ENCODE data around the gene TFDP2. TPM values are rescaled to one million over a fixed set of nuclear protein-coding genes. Genes with fewer than 3 reads are reported as not detected.

Gene TFDP2
- total RNA-seq, 4 donors from 2014 or later, result 38.0 to 95.4 (median 65.4) TPM

GRCh38 chr3:142000325-142000870, 148.9 kb downstream of the TFDP2 start:
- no peak overlapping the region for H3K27ac ChIP-seq
- no peak for TF ChIP-seq POLR2A (IDR thresholded peaks at IDR 0.05)
- no peak for TF ChIP-seq CTCF (IDR thresholded peaks at IDR 0.05)
- no peaks in the 10 kb centered on the region for H3K4me1 ChIP-seq
- no peak for DNase-seq
- no peaks in the 10 kb centered on the region for H3K9me3 ChIP-seq
- H3K4me3 ChIP-seq, result no peak overlapping the region
- no peaks in the 10 kb centered on the region for H3K27me3 ChIP-seq
- H3K36me3 ChIP-seq, result no peaks in the 10 kb centered on the region

- Histone ChIP-seq H3K27ac (no peak overlapping the region), H3K9me3 (no peaks in the 10 kb centered on the region), H3K4me1 (no peaks in the 10 kb centered on the region), H3K27me3 (no peaks in the 10 kb centered on the region), H3K36me3 (no peaks in the 10 kb centered on the region), H3K4me3 (no peak overlapping the region)
- DNase-seq, result no peak
- peak in 4 of 6 experiments; percentile 12 to 50 (median 38) for TF ChIP-seq CTCF (IDR thresholded peaks at IDR 0.05)
- no peak for TF ChIP-seq POLR2A (IDR thresholded peaks at IDR 0.05)
Observed at GRCh38 chr3:141998669-141999290, 150.6 kb downstream of the TFDP2 start.

- no peak for DNase-seq
- TF ChIP-seq POLR2A (IDR thresholded peaks at IDR 0.05) (no peak), CTCF (IDR thresholded peaks at IDR 0.05) (no peak)
- Histone ChIP-seq H3K27ac (no peak overlapping the region), H3K27me3 (no peaks in the 10 kb centered on the region), H3K9me3 (no peaks in the 10 kb centered on the region), H3K4me1 (no peaks in the 10 kb centered on the region), H3K4me3 (no peak overlapping the region), H3K36me3 (no peaks in the 10 kb centered on the region)
Observed at GRCh38 chr3:141996437-141996836, 152.9 kb downstream of the TFDP2 start.

- no peaks in the 10 kb centered on the region for H3K4me1 ChIP-seq
Observed at GRCh38 chr3:141994856-141995255, 154.5 kb downstream of the TFDP2 start.

GRCh38 chr3:141992512-141992911, 156.8 kb downstream of the TFDP2 start:
- TF ChIP-seq CTCF (IDR thresholded peaks at IDR 0.05), result no peak
- TF ChIP-seq POLR2A (IDR thresholded peaks at IDR 0.05), result no peak
- DNase-seq, result no peak
- no peak overlapping the region for H3K4me3 ChIP-seq
- no peak overlapping the region for H3K27ac ChIP-seq
- no peaks in the 10 kb centered on the region for H3K9me3 ChIP-seq
- H3K27me3 ChIP-seq, result no peaks in the 10 kb centered on the region
- H3K4me1 ChIP-seq, result no peaks in the 10 kb centered on the region
- H3K36me3 ChIP-seq, result peaks cover 0 to 6% (median 0%) of the 10 kb centered on the region in 3 donors

More at GRCh38 chr3:141994856-141995255, 154.5 kb downstream of the TFDP2 start:
- Histone ChIP-seq H3K4me3 (no peak overlapping the region), H3K9me3 (no peaks in the 10 kb centered on the region), H3K27me3 (no peaks in the 10 kb centered on the region), H3K27ac (no peak overlapping the region), H3K36me3 (no peaks in the 10 kb centered on the region)
- DNase-seq, result no peak
- TF ChIP-seq POLR2A (IDR thresholded peaks at IDR 0.05), result no peak
- no peak for TF ChIP-seq CTCF (IDR thresholded peaks at IDR 0.05)
